K562 (cell line): ENCODE measurements around the gene TBX1. TPM values are rescaled to one million over a fixed set of nuclear protein-coding genes. Genes with fewer than 3 reads are reported as not detected.

Source experiments
- ATAC-seq: fragments of 200-7000 bp; cut with Tn5 transposase; 3 replicates; pipeline ENCODE4 v1.9.1; 2020; ENCODE audit warnings: moderate library complexity
- BruUV-seq: library from RNA; stranded (reverse); fragments of 400-500 nt; replicated peaks from 2 replicates; lab custom pipeline; 2021; lab: Mats Ljungman, UMichigan
- CTCF ChIA-PET: fragments of 300-600 bp; formaldehyde crosslinking; extraction: SDS; loops from one replicate; lab custom pipeline; 2021; ENCODE audit warnings: low intra/inter-chr PET ratio; lab: Yijun Ruan, JAX
- POLR2A ChIA-PET: fragments of 300-600, 350-650 bp; sonication (Branson Sonifier 250); formaldehyde crosslinking; extraction: SDS; loops from one replicate; lab custom pipeline; 2021; ENCODE audit warnings: antibody characterized with exemption, inconsistent platforms; lab: Yijun Ruan, JAX
- DNase-seq, 4 experiments: peaks; one replicate each; pipeline versions ENCODE4 v3.0.0 to v3.0.0-alpha.2; 2011 to 2018; ENCODE audit warnings: low spot score in 3 of 4, mixed read lengths in 3 of 4; ENCODE audit errors: extremely low read depth in 1 of 4
- FAIRE-seq: peaks from 2 replicates; lab custom pipeline; 2011; peaks lifted over from hg19 to GRCh38; lab: Jason Lieb, UNC
- H2AFZ ChIP-seq: 2 replicates; pipeline ENCODE4 v1.6.0; 2011; ENCODE audit warnings: low read depth, low read length, control low read depth, inconsistent platforms
- H3K27ac ChIP-seq: fragments of 200-600 bp; 3 replicates; pipeline ENCODE4 v1.8.0; 2011; ENCODE audit warnings: low read depth, mild to moderate bottlenecking, control low read depth, inconsistent platforms, low read length, moderate library complexity, mixed read lengths; ENCODE audit errors: extremely low read depth
- H3K27me3 ChIP-seq, 2 experiments: fragments of 300-600 bp in 1 of 2; 2 replicates in 1 of 2; 3 replicates in 1 of 2; pipeline versions ENCODE4 v1.6.0 to v1.8.0; 2011; ENCODE audit warnings: inconsistent platforms in 2 of 2, low read length in 2 of 2, mild to moderate bottlenecking in 1 of 2, mixed read lengths in 1 of 2, moderate library complexity in 1 of 2; ENCODE audit not compliant: control insufficient read depth in 2 of 2, insufficient read depth in 2 of 2
- H3K36me3 ChIP-seq: fragments of 300-600 bp; 3 replicates; pipeline ENCODE4 v1.8.0; 2011; ENCODE audit warnings: mild to moderate bottlenecking, low read length, inconsistent platforms; ENCODE audit not compliant: control insufficient read depth, insufficient read depth
- H3K4me1 ChIP-seq, 2 experiments: fragments of 200-600 bp in 1 of 2; replicated peaks in 1 of 2; 2 replicates in 1 of 2; 3 replicates in 1 of 2; pipeline versions ENCODE4 v1.5.1 to v1.8.0; 2011; ENCODE audit warnings: inconsistent platforms in 2 of 2, low read length in 2 of 2, mild to moderate bottlenecking in 1 of 2, mixed read lengths in 1 of 2, moderate library complexity in 1 of 2; ENCODE audit not compliant: control insufficient read depth in 2 of 2, insufficient read depth in 2 of 2
- H3K4me2 ChIP-seq: 2 replicates; pipeline ENCODE4 v1.6.1; 2011; ENCODE audit warnings: low read length, control low read depth, inconsistent platforms, mixed read lengths; ENCODE audit not compliant: insufficient read depth
- H3K4me3 ChIP-seq: fragments of 200-600 bp; sonication (generic), shearing (Covaris generic); 2 replicates; pipeline ENCODE4 v1.5.1; 2016; ENCODE audit warnings: control low read depth, inconsistent platforms
- H3K79me2 ChIP-seq: fragments of 200-600 bp; 3 replicates; pipeline ENCODE4 v1.8.0; 2011; ENCODE audit warnings: low read length, inconsistent platforms; ENCODE audit not compliant: control insufficient read depth, insufficient read depth
- H3K9ac ChIP-seq, 2 experiments: 2 replicates each; pipeline versions ENCODE4 v1.6.0 to v1.6.1; 2011; ENCODE audit warnings: low read depth in 2 of 2, low read length in 2 of 2, control low read depth in 1 of 2, inconsistent platforms in 1 of 2, mild to moderate bottlenecking in 1 of 2, mixed read lengths in 1 of 2; ENCODE audit not compliant: insufficient read depth in 1 of 2
- H3K9me1 ChIP-seq: one replicate; pipeline ENCODE4 v1.6.0; 2011; ENCODE audit warnings: inconsistent platforms, mild to moderate bottlenecking, low read length, moderate library complexity; ENCODE audit not compliant: control insufficient read depth, insufficient read depth
- H3K9me3 ChIP-seq: replicated peaks from 2 replicates; pipeline ENCODE4 v1.5.1; 2011; ENCODE audit warnings: low read depth, low read length, inconsistent platforms; ENCODE audit not compliant: control insufficient read depth, insufficient read depth
- H4K20me1 ChIP-seq: replicated peaks from 2 replicates; pipeline ENCODE4 v1.6.1; 2011; ENCODE audit warnings: low read length, inconsistent platforms, mixed read lengths; ENCODE audit not compliant: control insufficient read depth, insufficient read depth
- SIN3B ChIP-seq: fragments of 450-650 bp; IDR thresholded peaks from 2 replicates; pipeline ENCODE4 v1.6.1; 2017; ENCODE audit warnings: low read depth, mild to moderate bottlenecking, moderate library complexity
- TRIM28 ChIP-seq: fragments of 450-650 bp; IDR thresholded peaks from 2 replicates; pipeline ENCODE4 v1.6.1; 2017
- ZFP1 ChIP-seq: fragments of 450-650 bp; formaldehyde crosslinking; IDR thresholded peaks from 2 replicates; pipeline ENCODE4 v1.4.0; 2020; ENCODE audit warnings: mild to moderate bottlenecking, mixed read lengths
- WGBS: fragments of 100-300 bp; shearing (Covaris generic); methylation state at CpG from one replicate; pipeline ENCODE4 v1.1.6; 2016; ENCODE audit warnings: low coverage, mixed read lengths; ENCODE audit not compliant: insufficient coverage; ENCODE audit errors: missing lambda C conversion rate; 5-methylcytosine and 5-hydroxymethylcytosine counted together
- in situ Hi-C: fragments of 300-500 bp; cut with MboI; formaldehyde crosslinking; loops from 4 replicates; pipeline ENCODE4 v1.15.0; 2018; ENCODE audit warnings: inconsistent platforms, mixed read lengths
- intact Hi-C: fragments of 100-400 bp; cut with micrococcal nuclease; formaldehyde crosslinking; loops from 2 replicates; pipeline ENCODE4 v1.14.2; 2022
- polyA plus RNA-seq, 8 experiments: library from polyadenylated mRNA; depleted of rRNA in 4 of 8; stranded (reverse) in 5 of 8; unstranded in 3 of 8; fragments of >200 nt; fragmentation: Nextera tagmentation in 2 of 8; fragmentation: Illumina TruSeq in 1 of 8; extraction: Ambion mirVana in 2 of 8; extraction: Trizol in 1 of 8; gene quantifications; 2 replicates each; pipeline versions ENCODE4 v1.2.1 to v1.2.3, GENCODE V29; 2011 to 2014; ENCODE audit warnings: inconsistent platforms in 1 of 8, missing spikeins in 1 of 8
- total RNA-seq, 7 experiments: library from RNA; depleted of rRNA in 6 of 7; stranded (reverse); fragments of >200 nt in 6 of 7; fragmentation: Illumina TruSeq in 2 of 7; extraction: Trizol in 2 of 7; gene quantifications; 2 replicates each; pipeline versions ENCODE4 v1.2.1 to v1.2.3, GENCODE V29; 2011 to 2021; ENCODE audit warnings: low replicate concordance in 1 of 7
- TF ChIP-seq, protein P1 (sequence below): fragments of 250-450 bp; sonication (Bioruptor Pico); IDR thresholded peaks from 2 replicates; pipeline ENCODE4 v1.8.0; 2022; ENCODE audit warnings: moderate library complexity, mild to moderate bottlenecking, inconsistent platforms
- TF ChIP-seq, protein P2 (sequence below): fragments of 450-650 bp; IDR thresholded peaks from 2 replicates; pipeline ENCODE4 v1.6.1; 2016

TBX1 gene
- total and polyA plus RNA-seq, 9 of the 15 experiments (the other 6 are each of a cell fraction or from before 2014, with no cell fraction given), result 0.07 to 35.0 (median 3.9) TPM

DNA sequence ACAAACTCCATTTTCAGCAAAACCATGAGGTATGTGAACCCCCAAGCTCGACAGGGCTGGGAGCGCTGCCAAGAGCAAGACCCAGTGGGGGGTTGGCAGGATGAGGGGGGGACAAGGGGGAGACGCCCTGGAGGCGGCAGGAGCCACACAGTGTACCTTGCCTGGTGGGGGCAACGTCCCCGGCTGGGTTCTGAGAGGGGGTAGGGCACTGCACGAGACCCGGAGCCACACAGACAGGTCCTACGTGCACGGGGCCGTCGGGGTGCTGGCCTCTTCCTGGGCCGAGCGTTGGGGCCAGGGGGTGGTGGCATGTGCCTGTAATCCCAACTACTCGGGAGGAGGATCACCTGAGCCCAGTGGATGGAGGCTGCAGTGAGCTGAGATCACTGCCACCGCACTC is 28.8 kb downstream of the TBX1 start (continued):
- TF ChIP-seq, protein P1, sequence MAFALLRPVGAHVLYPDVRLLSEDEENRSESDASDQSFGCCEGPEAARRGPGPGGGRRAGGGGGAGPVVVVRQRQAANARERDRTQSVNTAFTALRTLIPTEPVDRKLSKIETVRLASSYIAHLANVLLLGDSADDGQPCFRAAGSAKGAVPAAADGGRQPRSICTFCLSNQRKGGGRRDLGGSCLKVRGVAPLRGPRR (CRISPR knock-in tag), result no peak
- TF ChIP-seq, protein P2, sequence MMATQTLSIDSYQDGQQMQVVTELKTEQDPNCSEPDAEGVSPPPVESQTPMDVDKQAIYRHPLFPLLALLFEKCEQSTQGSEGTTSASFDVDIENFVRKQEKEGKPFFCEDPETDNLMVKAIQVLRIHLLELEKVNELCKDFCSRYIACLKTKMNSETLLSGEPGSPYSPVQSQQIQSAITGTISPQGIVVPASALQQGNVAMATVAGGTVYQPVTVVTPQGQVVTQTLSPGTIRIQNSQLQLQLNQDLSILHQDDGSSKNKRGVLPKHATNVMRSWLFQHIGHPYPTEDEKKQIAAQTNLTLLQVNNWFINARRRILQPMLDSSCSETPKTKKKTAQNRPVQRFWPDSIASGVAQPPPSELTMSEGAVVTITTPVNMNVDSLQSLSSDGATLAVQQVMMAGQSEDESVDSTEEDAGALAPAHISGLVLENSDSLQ, result no peak

DNA sequence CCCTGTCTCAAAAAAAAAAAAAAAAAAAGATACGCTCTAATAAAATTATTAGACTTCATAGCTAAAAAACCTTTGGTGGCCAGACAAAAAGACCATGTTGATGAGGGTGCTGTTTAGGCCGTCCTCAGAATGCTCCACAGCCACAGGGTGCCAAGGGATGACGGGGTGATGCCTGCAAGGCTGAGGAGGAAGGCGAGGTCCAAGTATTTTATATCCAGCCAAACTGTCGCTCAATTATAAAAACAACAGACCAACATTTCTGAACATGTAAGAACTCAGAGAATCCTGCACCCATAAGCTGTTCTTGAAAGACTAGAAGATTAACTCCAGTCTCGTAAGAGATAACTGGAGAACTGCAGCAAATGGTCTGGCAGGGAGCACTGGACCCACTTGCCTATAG is 29.2 kb downstream of the TBX1 start:
- POLR2A ChIA-PET, result interaction anchor here (0.9 to 16.8 kb wide), 6 partner anchors 11 to 48 kb away, joined by 3 to 205 read pairs (median 6); no protein-coding TSS in a partner anchor
- peaks cover 0 to 36% of the 10 kb centered on the region in 2 experiments; a peak in 1 of 5 replicates for H3K4me1 ChIP-seq
- 82% methylated on average over 6 of the region's 6 CpGs for WGBS
- TF ChIP-seq SIN3B (no peak), ZFP1 (CRISPR knock-in tag) (peak; percentile 92), TRIM28 (0 out of 2 replicates have a peak, but pooled peaks have one; percentile 33)
- CTCF ChIA-PET, result no interaction called here
- no peaks in the 10 kb centered on the region for H3K27me3 ChIP-seq
- peaks cover 2% of the 10 kb centered on the region for H3K9me3 ChIP-seq
- no peak overlapping the region for H3K27ac ChIP-seq
- H3K36me3 ChIP-seq, result peaks cover 3% of the 10 kb centered on the region; the same call in 1 of the 3 replicates
- ATAC-seq, result no peak
- H3K9ac ChIP-seq, result no peak overlapping the region
- H2AFZ ChIP-seq, result no peak overlapping the region
- intact Hi-C loops, result no loop called here
- FAIRE-seq, result no peak
- in situ Hi-C loops, result no loop called here
- 0 out of 2 replicates have a peak, but pooled peaks cover 4% of the 10 kb centered on the region for H4K20me1 ChIP-seq
- no peak overlapping the region for H3K4me3 ChIP-seq
- H3K79me2 ChIP-seq, result no peaks in the 10 kb centered on the region
- no TSS peak for BruUV-seq
- no peak overlapping the region for H3K4me2 ChIP-seq
- no peak for DNase-seq
- H3K9me1 ChIP-seq, result no peaks in the 10 kb centered on the region
